Measurements from ENCODE around the gene DEPP1. TPM values are rescaled to one million over a fixed set of nuclear protein-coding genes. Genes with fewer than 3 reads are reported as not detected.

DEPP1 gene
- total RNA-seq, 4 donors from 2014 or later, result 48.3 to 428 (median 103) TPM

DNA sequence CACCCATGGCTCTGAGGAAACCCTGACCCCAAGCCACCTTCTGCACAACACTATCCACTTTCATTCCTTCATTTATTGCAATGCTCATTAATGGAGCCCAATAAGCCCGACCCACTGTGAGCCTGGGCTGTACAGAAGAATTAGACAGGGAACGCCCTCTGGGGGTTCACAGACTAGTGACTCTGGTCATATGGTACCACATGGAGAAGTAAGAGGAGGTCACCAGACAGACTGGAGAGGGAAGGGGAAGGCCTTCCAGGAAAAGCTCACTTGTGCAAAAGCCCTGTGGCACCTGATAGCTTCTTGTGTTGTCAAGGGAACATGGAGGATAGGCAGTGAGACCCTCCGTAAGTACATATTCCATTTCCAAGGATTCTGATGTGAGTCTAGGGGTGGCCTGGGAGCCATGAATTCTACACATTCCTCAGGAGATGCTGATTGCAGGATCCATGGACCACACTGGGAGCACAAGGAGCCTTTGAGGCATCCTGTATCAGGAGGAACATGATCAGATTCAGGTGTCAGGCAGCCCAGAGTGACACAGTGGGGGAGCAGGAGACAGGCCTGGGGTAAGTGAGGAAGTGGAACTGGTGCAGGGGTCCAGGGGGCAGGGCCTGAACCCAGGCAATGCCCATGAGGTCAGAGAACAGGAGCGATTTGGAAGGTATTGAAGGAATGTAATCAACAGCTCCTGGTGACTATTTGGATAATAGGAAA, 47.5 kb downstream of the DEPP1 start:
- Histone ChIP-seq H3K9me3 (no peaks in the 10 kb centered on the region), H3K36me3 (no peaks in the 10 kb centered on the region), H3K4me1 (peaks cover 0 to 42% (median 15%) of the 10 kb centered on the region in 3 donors), H3K27me3 (no peaks in the 10 kb centered on the region), H3K27ac (no peak overlapping the region), H3K4me3 (no peak overlapping the region)
- no peak for ATAC-seq
- 40 to 73% methylated on average over 1 of the region's 4 CpGs for WGBS, 2 donors (ENCODE audit: low coverage in 1 of 2)
- TF ChIP-seq EP300 (IDR thresholded peaks at IDR 0.05), result no peak
- TF ChIP-seq, protein P1, sequence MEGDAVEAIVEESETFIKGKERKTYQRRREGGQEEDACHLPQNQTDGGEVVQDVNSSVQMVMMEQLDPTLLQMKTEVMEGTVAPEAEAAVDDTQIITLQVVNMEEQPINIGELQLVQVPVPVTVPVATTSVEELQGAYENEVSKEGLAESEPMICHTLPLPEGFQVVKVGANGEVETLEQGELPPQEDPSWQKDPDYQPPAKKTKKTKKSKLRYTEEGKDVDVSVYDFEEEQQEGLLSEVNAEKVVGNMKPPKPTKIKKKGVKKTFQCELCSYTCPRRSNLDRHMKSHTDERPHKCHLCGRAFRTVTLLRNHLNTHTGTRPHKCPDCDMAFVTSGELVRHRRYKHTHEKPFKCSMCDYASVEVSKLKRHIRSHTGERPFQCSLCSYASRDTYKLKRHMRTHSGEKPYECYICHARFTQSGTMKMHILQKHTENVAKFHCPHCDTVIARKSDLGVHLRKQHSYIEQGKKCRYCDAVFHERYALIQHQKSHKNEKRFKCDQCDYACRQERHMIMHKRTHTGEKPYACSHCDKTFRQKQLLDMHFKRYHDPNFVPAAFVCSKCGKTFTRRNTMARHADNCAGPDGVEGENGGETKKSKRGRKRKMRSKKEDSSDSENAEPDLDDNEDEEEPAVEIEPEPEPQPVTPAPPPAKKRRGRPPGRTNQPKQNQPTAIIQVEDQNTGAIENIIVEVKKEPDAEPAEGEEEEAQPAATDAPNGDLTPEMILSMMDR (IDR thresholded peaks at IDR 0.05), result no peak
- TF ChIP-seq POLR2AphosphoS5 (IDR thresholded peaks at IDR 0.05), result no peak
- no peak for TF ChIP-seq POLR2A (IDR thresholded peaks at IDR 0.05)

DNA sequence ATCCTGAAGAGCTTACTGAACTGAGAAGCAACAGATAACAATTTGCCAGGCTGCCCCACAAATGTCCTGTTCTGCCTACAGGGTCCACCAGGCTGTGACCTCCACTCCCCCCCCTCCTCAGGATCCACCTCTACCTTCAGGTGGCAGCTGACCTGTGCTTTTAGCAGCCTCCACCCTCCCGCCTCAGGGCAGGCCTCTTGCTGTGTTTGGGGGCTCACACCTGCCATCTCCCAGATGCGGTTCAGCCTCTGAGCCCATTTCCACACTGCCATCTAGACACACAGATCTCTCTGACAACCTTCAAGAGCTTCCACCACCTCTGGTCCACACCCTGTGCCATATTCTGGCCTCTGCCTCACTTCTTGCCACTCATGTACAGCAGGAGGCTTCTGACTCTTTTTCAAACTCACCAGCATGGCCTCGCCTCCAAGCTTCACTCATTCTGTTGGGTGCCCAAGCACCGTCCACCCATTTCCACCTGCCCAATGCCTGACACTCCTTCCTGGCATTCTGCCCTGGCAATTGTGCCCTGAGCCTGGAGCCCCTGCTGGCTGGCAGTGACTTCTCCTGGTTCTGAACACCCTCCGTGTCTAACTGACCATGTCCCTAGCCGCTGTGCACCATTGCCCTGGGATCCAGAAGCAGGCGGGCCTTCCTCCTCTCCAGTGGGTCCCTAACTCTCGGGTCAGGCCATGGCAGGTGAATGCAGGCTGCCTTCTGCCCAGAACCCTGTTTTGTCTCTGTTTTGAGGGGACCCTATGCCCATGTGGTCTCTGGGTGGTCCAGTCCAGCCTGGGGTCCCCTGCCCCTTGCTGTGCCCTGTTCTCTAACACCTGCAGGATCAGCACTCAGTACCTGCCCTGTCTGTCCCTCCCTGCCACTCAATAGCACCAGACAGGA, 49.0 kb downstream of the DEPP1 start:
- 89 to 92% methylated on average over 4 to 6 of the region's 8 CpGs for WGBS, 2 donors (ENCODE audit: low coverage in 1 of 2)
- Histone ChIP-seq H3K27ac (no peak overlapping the region), H3K36me3 (no peaks in the 10 kb centered on the region), H3K27me3 (no peaks in the 10 kb centered on the region), H3K4me3 (no peak overlapping the region), H3K9me3 (no peaks in the 10 kb centered on the region), H3K4me1 (peaks cover 0 to 27% (median 6%) of the 10 kb centered on the region in 3 donors)
- ATAC-seq, result no peak
- TF ChIP-seq POLR2A (IDR thresholded peaks at IDR 0.05) (no peak), EP300 (IDR thresholded peaks at IDR 0.05) (no peak), POLR2AphosphoS5 (IDR thresholded peaks at IDR 0.05) (no peak)
- TF ChIP-seq, protein P1 (IDR thresholded peaks at IDR 0.05), result no peak

DNA sequence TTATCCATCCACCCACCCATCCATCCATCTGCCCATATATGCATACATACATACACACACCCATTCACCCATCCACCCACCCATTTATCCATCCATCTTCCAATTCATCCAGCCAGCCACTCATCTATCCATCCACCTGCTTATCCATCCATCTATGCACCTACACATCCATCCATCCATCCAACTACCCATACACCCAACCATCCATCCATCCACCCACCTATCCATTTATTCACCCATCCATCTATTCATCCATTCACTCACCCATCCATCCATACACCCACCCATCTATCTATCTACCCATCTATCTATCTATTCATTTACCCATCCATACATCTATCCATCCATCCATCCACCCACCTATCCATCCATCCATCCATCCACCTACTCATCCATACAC, 50.1 kb downstream of the DEPP1 start:
- Histone ChIP-seq H3K27ac (no peak overlapping the region), H3K4me3 (no peak overlapping the region), H3K9me3 (no peaks in the 10 kb centered on the region), H3K4me1 (peaks cover 0 to 18% (median 6%) of the 10 kb centered on the region in 3 donors), H3K27me3 (no peaks in the 10 kb centered on the region), H3K36me3 (no peaks in the 10 kb centered on the region)
- TF ChIP-seq EP300 (IDR thresholded peaks at IDR 0.05) (no peak), POLR2A (IDR thresholded peaks at IDR 0.05) (no peak), POLR2AphosphoS5 (IDR thresholded peaks at IDR 0.05) (no peak)
- TF ChIP-seq, protein P1 (IDR thresholded peaks at IDR 0.05), result no peak
- ATAC-seq, result no peak

DNA sequence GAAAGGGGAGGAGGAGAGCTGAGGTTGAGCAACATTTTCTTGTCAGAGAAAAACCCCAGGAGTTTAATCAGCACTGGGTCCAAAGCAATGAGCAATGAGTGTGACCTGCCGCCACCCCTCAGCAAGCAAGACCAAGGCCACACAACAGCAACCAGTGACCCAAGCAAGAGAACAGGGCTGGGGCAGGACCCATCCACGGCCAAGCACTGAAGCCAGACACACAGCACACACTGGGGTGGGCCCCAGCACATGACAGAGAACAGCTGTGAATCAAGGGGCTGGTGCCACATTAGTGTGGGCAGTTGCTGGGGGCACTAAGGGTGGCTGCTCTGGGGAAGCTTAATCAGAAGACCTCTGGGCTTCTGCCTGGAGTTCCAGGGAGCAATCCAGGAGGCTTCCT, 51.3 kb downstream of the DEPP1 start:
- Histone ChIP-seq H3K36me3 (no peaks in the 10 kb centered on the region), H3K9me3 (no peaks in the 10 kb centered on the region), H3K27ac (no peak overlapping the region), H3K4me3 (no peak overlapping the region), H3K27me3 (no peaks in the 10 kb centered on the region), H3K4me1 (peaks cover 0 to 6% (median 1%) of the 10 kb centered on the region in 3 donors)
- TF ChIP-seq, protein P1 (IDR thresholded peaks at IDR 0.05), result no peak
- TF ChIP-seq POLR2A (IDR thresholded peaks at IDR 0.05) (no peak), POLR2AphosphoS5 (IDR thresholded peaks at IDR 0.05) (no peak), EP300 (IDR thresholded peaks at IDR 0.05) (no peak)
- peak; percentile 59 for ATAC-seq
- WGBS, 2 donors (ENCODE audit: low coverage in 1 of 2), result no CpG with 5 or more reads among the region's 2 CpGs
